Hepatocyte (in vitro differentiated cells): ENCODE data around the gene SLAMF9. TPM values are rescaled to one million over a fixed set of nuclear protein-coding genes. Genes with fewer than 3 reads are reported as not detected.

ENCODE experiments used
- DNase-seq: peaks from one replicate; pipeline ENCODE4 v3.0.0-alpha.2; 2016; ENCODE audit warnings: low spot score
- H2AFZ ChIP-seq: fragments of 200-600 bp; sonication (generic); 2 replicates; pipeline ENCODE4 v1.6.0; 2016; ENCODE audit warnings: antibody characterized with exemption, mild to moderate bottlenecking
- H3K27ac ChIP-seq: fragments of 200-600 bp; sonication (generic); 2 replicates; pipeline ENCODE4 v1.5.1; 2016; ENCODE audit warnings: mild to moderate bottlenecking
- H3K27me3 ChIP-seq: fragments of 200-600 bp; sonication (generic); 2 replicates; pipeline ENCODE4 v1.6.1; 2016
- H3K36me3 ChIP-seq: fragments of 200-600 bp; sonication (generic); replicated peaks from 2 replicates; pipeline ENCODE4 v1.5.1; 2016; ENCODE audit warnings: low read depth; ENCODE audit not compliant: insufficient read depth
- H3K4me1 ChIP-seq: fragments of 200-600 bp; sonication (generic); 2 replicates; pipeline ENCODE4 v1.5.1; 2016; ENCODE audit warnings: mild to moderate bottlenecking, moderate library complexity; ENCODE audit not compliant: insufficient read depth
- H3K4me2 ChIP-seq: fragments of 200-600 bp; sonication (generic); 2 replicates; pipeline ENCODE4 v1.6.0; 2016
- H3K4me3 ChIP-seq: fragments of 200-600 bp; sonication (generic); 2 replicates; pipeline ENCODE4 v1.5.1; 2016; ENCODE audit warnings: mild to moderate bottlenecking
- H3K79me2 ChIP-seq: fragments of 200-600 bp; sonication (generic); 2 replicates; pipeline ENCODE4 v1.6.0; 2017; ENCODE audit warnings: mild to moderate bottlenecking
- H3K9me2 ChIP-seq: fragments of 200-600 bp; sonication (generic); replicated peaks from 2 replicates; pipeline ENCODE4 v1.6.0; 2017; ENCODE audit warnings: mild to moderate bottlenecking; ENCODE audit not compliant: insufficient read depth
- H3K9me3 ChIP-seq: fragments of 200-600 bp; sonication (generic); 2 replicates; pipeline ENCODE4 v1.5.1; 2016; ENCODE audit warnings: low read depth, mild to moderate bottlenecking
- H4K20me1 ChIP-seq: fragments of 200-600 bp; sonication (generic); 2 replicates; pipeline ENCODE4 v1.6.0; 2016; ENCODE audit warnings: mild to moderate bottlenecking; ENCODE audit not compliant: insufficient read depth, poor library complexity, severe bottlenecking
- EZH2 ChIP-seq: fragments of 200-600 bp; sonication (generic); IDR thresholded peaks from 2 replicates; pipeline ENCODE4 v1.6.1; 2016; ENCODE audit warnings: antibody characterized with exemption, mild to moderate bottlenecking, borderline replicate concordance
- EZH2phosphoT487 ChIP-seq: fragments of 200-600 bp; sonication (generic); IDR thresholded peaks from one replicate; pipeline ENCODE4 v1.6.1; 2018; ENCODE audit warnings: antibody characterized with exemption, mild to moderate bottlenecking, low read depth, moderate library complexity; ENCODE audit not compliant: unreplicated experiment, severe bottlenecking
- WGBS: methylation state at CpG from one replicate; pipeline ENCODE4 v1.1.6; 2016; ENCODE audit warnings: low lambda C conversion rate; ENCODE audit errors: missing lambda C conversion rate; 5-methylcytosine and 5-hydroxymethylcytosine counted together
- polyA plus RNA-seq: library from polyadenylated mRNA; unstranded; fragments of >200 nt; fragmentation: Nextera tagmentation; extraction: Ambion mirVana; gene quantifications from 2 replicates; pipeline ENCODE4 v1.2.1, GENCODE V29; 2016
- total RNA-seq: library from RNA; depleted of rRNA; stranded (reverse); fragments of >200 nt; gene quantifications from 2 replicates; pipeline ENCODE4 v1.2.3, GENCODE V29; 2014
- TF ChIP-seq, protein P1 (sequence below): fragments of 200-600 bp; sonication (generic); IDR thresholded peaks from 2 replicates; pipeline ENCODE4 v1.5.1; 2016; ENCODE audit warnings: antibody characterized with exemption, mild to moderate bottlenecking; ENCODE audit not compliant: poor library complexity

SLAMF9 gene
- total and polyA plus RNA-seq, 2 experiments from 2014 or later: not detected

- H3K79me2 ChIP-seq: peaks cover 26% of the 10 kb centered on the region
- H3K4me1 ChIP-seq: peaks cover 59% of the 10 kb centered on the region
- 63% methylated on average over 15 of the region's 15 CpGs for WGBS
- peak overlapping the region; percentile 49 for H3K4me2 ChIP-seq
- no peaks in the 10 kb centered on the region for H3K9me3 ChIP-seq
- TF ChIP-seq EZH2phosphoT487 (no peak), EZH2 (no peak)
- TF ChIP-seq, protein P1, sequence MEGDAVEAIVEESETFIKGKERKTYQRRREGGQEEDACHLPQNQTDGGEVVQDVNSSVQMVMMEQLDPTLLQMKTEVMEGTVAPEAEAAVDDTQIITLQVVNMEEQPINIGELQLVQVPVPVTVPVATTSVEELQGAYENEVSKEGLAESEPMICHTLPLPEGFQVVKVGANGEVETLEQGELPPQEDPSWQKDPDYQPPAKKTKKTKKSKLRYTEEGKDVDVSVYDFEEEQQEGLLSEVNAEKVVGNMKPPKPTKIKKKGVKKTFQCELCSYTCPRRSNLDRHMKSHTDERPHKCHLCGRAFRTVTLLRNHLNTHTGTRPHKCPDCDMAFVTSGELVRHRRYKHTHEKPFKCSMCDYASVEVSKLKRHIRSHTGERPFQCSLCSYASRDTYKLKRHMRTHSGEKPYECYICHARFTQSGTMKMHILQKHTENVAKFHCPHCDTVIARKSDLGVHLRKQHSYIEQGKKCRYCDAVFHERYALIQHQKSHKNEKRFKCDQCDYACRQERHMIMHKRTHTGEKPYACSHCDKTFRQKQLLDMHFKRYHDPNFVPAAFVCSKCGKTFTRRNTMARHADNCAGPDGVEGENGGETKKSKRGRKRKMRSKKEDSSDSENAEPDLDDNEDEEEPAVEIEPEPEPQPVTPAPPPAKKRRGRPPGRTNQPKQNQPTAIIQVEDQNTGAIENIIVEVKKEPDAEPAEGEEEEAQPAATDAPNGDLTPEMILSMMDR: no peak
- no peaks in the 10 kb centered on the region for H3K36me3 ChIP-seq
- no peak overlapping the region for H3K4me3 ChIP-seq
- H2AFZ ChIP-seq: no peak overlapping the region
- no peaks in the 10 kb centered on the region for H4K20me1 ChIP-seq
- H3K9me2 ChIP-seq: no peaks in the 10 kb centered on the region
- H3K27ac ChIP-seq: peak overlapping the region; percentile 92
- no peak for DNase-seq
- no peaks in the 10 kb centered on the region for H3K27me3 ChIP-seq
Observed at GRCh38 chr1:159941591-159942560, 12.2 kb downstream of the SLAMF9 start.

DNA sequence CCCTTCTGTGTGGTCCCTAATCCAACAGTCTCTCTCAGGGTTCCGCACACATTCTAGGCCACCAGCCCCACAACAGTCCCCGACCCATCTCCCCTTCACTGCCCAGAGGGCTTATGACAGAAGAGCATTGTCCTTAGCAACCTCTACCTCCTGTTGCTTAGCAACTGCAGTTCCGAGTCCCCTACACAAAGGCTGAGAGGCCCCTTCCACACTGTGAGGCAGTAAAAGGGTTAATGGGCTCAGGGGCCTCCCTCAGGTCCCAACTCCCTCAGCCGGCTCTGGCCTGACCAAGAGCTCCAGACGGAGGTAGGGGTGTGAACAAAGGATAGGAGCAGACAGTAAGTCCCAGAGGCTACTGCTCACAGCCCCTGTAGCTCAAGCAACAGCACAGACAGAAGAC lies 12.9 kb downstream of the SLAMF9 start:
- no peaks in the 10 kb centered on the region for H3K27me3 ChIP-seq
- H2AFZ ChIP-seq: no peak overlapping the region
- peaks cover 63% of the 10 kb centered on the region for H3K4me1 ChIP-seq
- no peak for TF ChIP-seq EZH2phosphoT487
- no peak for TF ChIP-seq EZH2
- TF ChIP-seq, protein P1: no peak
- no peaks in the 10 kb centered on the region for H3K9me2 ChIP-seq
- H3K4me3 ChIP-seq: no peak overlapping the region
- H4K20me1 ChIP-seq: no peaks in the 10 kb centered on the region
- no peaks in the 10 kb centered on the region for H3K36me3 ChIP-seq
- peak overlapping the region; percentile 92 for H3K27ac ChIP-seq
- no peak for DNase-seq
- H3K4me2 ChIP-seq: peak overlapping the region; percentile 49
- peaks cover 26% of the 10 kb centered on the region for H3K79me2 ChIP-seq
- 53% methylated on average over 5 of the region's 5 CpGs for WGBS
- H3K9me3 ChIP-seq: no peaks in the 10 kb centered on the region

DNA sequence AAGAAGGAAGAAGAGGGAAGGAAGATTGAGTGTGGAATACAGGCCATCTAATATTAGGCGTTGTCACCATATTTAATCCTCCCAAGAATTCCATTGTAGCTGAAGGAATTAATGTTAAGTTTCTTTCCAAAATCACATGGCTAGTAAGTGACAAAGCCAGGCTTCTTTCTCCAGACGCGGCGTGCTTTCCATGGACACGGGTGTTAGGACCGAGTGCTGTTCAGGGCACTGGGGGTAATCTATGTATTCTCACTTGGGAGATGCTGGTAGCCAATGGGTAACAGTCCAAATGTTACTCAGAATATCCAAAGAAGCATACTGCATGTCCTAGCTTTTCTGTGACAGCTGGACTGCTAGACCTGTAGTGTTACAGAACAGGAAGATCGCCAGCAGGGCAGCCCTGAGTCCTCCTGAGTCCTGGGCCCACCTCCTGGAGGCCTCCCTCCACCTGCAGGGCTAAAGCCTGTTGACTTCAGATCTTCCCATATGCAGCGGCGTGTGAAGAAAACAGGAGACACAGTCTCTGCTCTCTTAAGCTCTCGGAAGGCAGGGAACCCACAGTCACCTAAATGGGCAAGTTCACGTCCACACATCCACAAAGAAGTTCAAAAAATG lies 13.9 kb downstream of the SLAMF9 start:
- Histone ChIP-seq H3K79me2 (peaks cover 25% of the 10 kb centered on the region), H3K9me2 (no peaks in the 10 kb centered on the region), H2AFZ (no peak overlapping the region), H3K9me3 (no peaks in the 10 kb centered on the region), H3K4me2 (peak overlapping the region; percentile 9), H3K27ac (peak overlapping the region; percentile 92), H3K27me3 (no peaks in the 10 kb centered on the region), H3K36me3 (no peaks in the 10 kb centered on the region), H3K4me1 (peaks cover 60% of the 10 kb centered on the region), H3K4me3 (no peak overlapping the region), H4K20me1 (no peaks in the 10 kb centered on the region)
- 82% methylated on average over 11 of the region's 11 CpGs for WGBS
- TF ChIP-seq, protein P1: no peak
- no peak for TF ChIP-seq EZH2
- TF ChIP-seq EZH2phosphoT487: no peak
- DNase-seq: no peak
